GM20000 (cell line): ENCODE measurements around the gene CLINT1.

Source experiments
- DNase-seq: peaks from one replicate; pipeline ENCODE4 v3.0.0; 2012; ENCODE audit warnings: low spot score
- TF ChIP-seq, protein P1 (sequence below): IDR thresholded peaks from 2 replicates; pipeline ENCODE4 v1.5.1; 2012; ENCODE audit warnings: mild to moderate bottlenecking, control low read depth; ENCODE audit errors: extremely low read depth, missing control alignments

The CLINT1 gene

DNA sequence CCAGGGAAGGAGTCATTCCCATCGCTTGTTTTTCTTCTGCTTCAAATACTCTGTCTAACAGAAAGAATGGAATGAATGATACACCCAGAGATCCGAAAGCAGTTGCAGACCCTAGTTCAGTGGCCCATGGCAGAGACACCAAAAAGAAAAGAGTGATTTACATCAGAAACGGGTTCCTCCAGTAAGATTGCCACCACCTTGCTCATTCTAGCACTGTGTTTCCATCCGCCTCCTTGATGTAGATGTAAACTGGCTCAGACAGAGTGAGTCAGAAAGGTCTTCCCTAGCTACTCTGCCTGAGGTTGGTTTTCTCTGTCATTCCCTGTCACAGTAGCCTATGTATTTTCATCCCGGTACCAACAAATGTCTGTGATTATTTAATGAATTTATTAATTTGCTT lies 15.9 kb upstream of the CLINT1 start:
- no peak for DNase-seq
- TF ChIP-seq, protein P1, sequence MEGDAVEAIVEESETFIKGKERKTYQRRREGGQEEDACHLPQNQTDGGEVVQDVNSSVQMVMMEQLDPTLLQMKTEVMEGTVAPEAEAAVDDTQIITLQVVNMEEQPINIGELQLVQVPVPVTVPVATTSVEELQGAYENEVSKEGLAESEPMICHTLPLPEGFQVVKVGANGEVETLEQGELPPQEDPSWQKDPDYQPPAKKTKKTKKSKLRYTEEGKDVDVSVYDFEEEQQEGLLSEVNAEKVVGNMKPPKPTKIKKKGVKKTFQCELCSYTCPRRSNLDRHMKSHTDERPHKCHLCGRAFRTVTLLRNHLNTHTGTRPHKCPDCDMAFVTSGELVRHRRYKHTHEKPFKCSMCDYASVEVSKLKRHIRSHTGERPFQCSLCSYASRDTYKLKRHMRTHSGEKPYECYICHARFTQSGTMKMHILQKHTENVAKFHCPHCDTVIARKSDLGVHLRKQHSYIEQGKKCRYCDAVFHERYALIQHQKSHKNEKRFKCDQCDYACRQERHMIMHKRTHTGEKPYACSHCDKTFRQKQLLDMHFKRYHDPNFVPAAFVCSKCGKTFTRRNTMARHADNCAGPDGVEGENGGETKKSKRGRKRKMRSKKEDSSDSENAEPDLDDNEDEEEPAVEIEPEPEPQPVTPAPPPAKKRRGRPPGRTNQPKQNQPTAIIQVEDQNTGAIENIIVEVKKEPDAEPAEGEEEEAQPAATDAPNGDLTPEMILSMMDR: no peak

DNA sequence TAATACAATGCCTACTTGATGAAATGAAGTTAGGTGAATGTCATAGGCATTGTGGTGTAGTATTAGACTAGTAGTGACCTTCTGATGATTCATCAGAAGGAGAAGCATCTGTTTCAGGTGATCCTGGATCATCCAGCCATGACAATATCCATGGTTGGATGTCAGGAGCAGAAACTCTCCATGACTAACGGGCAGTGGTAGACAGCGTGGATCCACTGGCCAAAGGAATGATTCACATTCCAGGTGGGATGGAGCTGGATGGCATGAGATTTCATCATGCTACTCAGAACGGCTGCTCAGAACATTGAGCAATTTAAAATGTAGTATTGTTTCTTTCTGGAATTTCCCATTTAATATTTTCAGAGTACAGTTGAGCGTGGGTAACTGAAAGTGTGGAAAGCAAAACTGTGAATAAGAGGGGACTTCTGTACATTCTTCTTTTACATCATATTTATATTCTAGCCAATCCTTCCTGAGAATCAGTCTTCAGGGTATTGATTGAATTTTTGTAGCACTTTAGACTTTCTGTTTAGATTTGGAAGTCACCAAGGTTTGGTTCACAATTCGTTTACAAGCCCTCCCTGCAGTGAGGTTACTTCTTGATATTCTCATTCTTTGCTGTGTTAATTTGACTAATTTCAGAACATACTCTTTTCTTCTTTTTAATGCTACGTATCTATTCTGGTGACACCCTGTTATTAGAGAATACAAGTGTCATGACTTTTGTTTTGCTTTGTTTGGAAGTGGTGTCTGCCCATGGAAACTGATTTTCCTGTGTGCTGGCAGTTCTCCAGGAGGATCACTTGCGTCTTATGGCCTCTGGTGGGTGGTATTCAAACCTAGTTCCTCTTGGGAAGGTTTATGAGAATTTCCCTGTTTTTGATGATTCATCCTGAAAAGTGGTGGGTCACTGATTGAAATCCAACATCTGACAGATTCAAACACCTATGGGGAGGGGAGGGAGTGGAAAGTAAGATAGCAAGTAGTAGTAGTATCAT lies 12.2 kb upstream of the CLINT1 start:
- TF ChIP-seq, protein P1: no peak
- DNase-seq: no peak

DNA sequence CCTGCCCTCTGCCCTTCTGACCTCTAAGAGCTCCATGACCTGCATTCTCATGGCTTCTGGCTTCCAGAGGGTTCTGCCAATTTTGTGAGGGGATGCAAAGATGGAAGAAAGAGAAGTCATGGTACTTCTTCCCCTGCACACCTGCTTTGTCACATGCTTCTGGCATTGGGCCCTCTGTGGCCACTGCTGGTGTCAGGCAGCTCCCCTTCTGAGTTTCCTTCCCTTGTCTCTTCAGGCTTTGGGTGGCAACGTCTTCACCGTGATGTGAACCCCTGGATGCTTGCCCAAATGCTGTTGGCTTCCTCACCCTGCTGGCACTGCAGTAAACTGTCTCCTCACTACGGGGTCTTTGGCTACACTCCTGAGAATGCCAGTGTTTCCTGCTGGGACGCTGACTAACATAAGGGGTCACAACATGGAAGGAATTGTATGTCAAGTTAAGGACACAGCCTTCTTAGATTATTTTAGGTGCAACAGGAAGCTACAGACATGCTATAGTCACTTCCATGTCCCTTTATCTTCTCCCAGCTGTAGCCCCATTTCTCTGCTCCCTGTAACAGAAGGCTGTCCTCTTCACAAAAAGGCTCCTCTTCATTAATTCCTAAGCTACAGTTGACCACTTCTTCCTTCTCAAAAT lies 8.9 kb upstream of the CLINT1 start:
- no peak for DNase-seq
- TF ChIP-seq, protein P1: no peak

DNA sequence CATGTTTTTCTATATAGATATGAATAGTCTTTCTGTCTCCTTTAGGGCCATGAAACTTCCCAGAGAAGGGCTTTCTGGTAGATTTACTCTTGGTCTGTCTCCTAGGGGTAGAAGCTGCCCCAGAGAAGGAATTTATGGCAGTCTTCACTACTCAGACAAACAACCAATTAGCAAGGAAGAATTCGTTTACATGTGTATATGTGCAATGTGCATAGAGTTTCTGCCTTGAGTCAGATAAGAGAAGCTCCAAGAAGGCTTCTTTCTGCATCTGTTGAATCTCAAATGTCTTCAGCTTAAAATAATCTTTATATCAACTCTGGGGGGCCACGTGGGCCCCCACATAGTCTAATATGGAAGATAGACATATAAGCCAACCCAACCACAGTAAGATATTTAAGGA lies 7.6 kb upstream of the CLINT1 start:
- no peak for DNase-seq
- TF ChIP-seq, protein P1: no peak

- TF ChIP-seq, protein P1: no peak
- no peak for DNase-seq
Observed at GRCh38 chr5:157865781-157866180, 6.8 kb upstream of the CLINT1 start.

DNA sequence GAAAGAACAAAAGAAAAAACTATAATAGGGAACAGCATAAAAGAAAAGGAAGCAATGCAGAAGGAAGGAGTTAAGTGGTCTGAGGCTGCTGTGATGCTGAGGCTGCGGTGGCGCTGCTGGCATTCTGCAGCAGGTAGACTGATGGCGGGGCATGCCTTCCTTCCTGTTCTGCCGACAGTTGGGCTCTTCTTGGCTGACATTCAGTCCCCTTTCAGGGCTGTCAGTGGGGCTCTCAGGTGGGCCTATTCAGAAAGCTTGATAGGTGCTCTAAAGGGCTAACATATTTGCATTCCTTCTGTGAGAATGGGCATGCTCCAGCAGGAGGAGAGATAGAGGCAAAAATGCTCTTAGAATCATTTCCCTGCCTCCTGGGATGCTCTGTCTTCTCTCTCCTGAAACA lies 5.1 kb upstream of the CLINT1 start:
- DNase-seq: no peak

More for the DNA sequence above, 5.1 kb upstream of the CLINT1 start:
- TF ChIP-seq, protein P1: no peak
